Measurements from ENCODE around the gene CACNB4. TPM values are rescaled to one million over a fixed set of nuclear protein-coding genes. Genes with fewer than 3 reads are reported as not detected.

CACNB4 gene
- total RNA-seq, 1 donor from 2014 or later, result 3.7 TPM

- no peak for DNase-seq (ENCODE audit: low spot score in 2 of 2)
- peaks cover 0 to 4% of the 10 kb centered on the region in 2 donors for H3K4me1 ChIP-seq
- no peaks in the 10 kb centered on the region for H3K9me3 ChIP-seq
- no peaks in the 10 kb centered on the region for H3K36me3 ChIP-seq
- H3K27ac ChIP-seq, result peak overlapping the region in 1 of 2 donors; percentile 14
- no peak for TF ChIP-seq CTCF (IDR thresholded peaks at IDR 0.05)
- no peak overlapping the region for H3K4me3 ChIP-seq
- H3K27me3 ChIP-seq, result no peaks in the 10 kb centered on the region
- intact Hi-C loops (cut with DNase I), result no loop called here
Measured at GRCh38 chr2:152075461-152076050, 23.3 kb downstream of the CACNB4 start.

GRCh38 chr2:152072011-152072410 lies 26.8 kb downstream of the CACNB4 start:
- H3K9me3 ChIP-seq, result no peaks in the 10 kb centered on the region
- intact Hi-C loops (cut with DNase I), result no loop called here
- no peaks in the 10 kb centered on the region for H3K27me3 ChIP-seq
- peaks cover 0 to 4% of the 10 kb centered on the region in 2 donors for H3K4me1 ChIP-seq
- H3K4me3 ChIP-seq, result no peak overlapping the region
- H3K27ac ChIP-seq, result no peak overlapping the region
- DNase-seq (ENCODE audit: low spot score in 2 of 2), result no peak
- no peaks in the 10 kb centered on the region for H3K36me3 ChIP-seq
- TF ChIP-seq CTCF (IDR thresholded peaks at IDR 0.05), result no peak

GRCh38 chr2:152071518-152071917 lies 27.3 kb downstream of the CACNB4 start:
- no peak for DNase-seq (ENCODE audit: low spot score in 2 of 2)
- no peaks in the 10 kb centered on the region for H3K36me3 ChIP-seq
- no peak overlapping the region for H3K27ac ChIP-seq
- no peak overlapping the region for H3K4me3 ChIP-seq
- H3K9me3 ChIP-seq, result no peaks in the 10 kb centered on the region
- H3K4me1 ChIP-seq, result peaks cover 0 to 4% of the 10 kb centered on the region in 2 donors
- intact Hi-C loops (cut with DNase I), result no loop called here
- H3K27me3 ChIP-seq, result no peaks in the 10 kb centered on the region
- no peak for TF ChIP-seq CTCF (IDR thresholded peaks at IDR 0.05)

- intact Hi-C loops (cut with DNase I), result no loop called here
- no peak for DNase-seq (ENCODE audit: low spot score in 2 of 2)
- H3K4me1 ChIP-seq, result peaks cover 0 to 4% of the 10 kb centered on the region in 2 donors
- no peaks in the 10 kb centered on the region for H3K27me3 ChIP-seq
- no peak overlapping the region for H3K4me3 ChIP-seq
- H3K36me3 ChIP-seq, result no peaks in the 10 kb centered on the region
- H3K9me3 ChIP-seq, result no peaks in the 10 kb centered on the region
- TF ChIP-seq CTCF (IDR thresholded peaks at IDR 0.05), result no peak
- H3K27ac ChIP-seq, result no peak overlapping the region
Measured at GRCh38 chr2:152071092-152071491, 27.8 kb downstream of the CACNB4 start.

- intact Hi-C loops (cut with DNase I), result no loop called here
- H3K27me3 ChIP-seq, result no peaks in the 10 kb centered on the region
- H3K27ac ChIP-seq, result no peak overlapping the region
- no peaks in the 10 kb centered on the region for H3K9me3 ChIP-seq
- no peak overlapping the region for H3K4me3 ChIP-seq
- H3K4me1 ChIP-seq, result no peaks in the 10 kb centered on the region
- DNase-seq (ENCODE audit: low spot score in 2 of 2), result no peak
- TF ChIP-seq CTCF (IDR thresholded peaks at IDR 0.05), result no peak
- no peaks in the 10 kb centered on the region for H3K36me3 ChIP-seq
Measured at GRCh38 chr2:152068226-152068625, 30.6 kb downstream of the CACNB4 start.

GRCh38 chr2:152067823-152068222 lies 31.0 kb downstream of the CACNB4 start:
- DNase-seq (ENCODE audit: low spot score in 2 of 2), result no peak
- no peak for TF ChIP-seq CTCF (IDR thresholded peaks at IDR 0.05)
- Histone ChIP-seq H3K27ac (no peak overlapping the region), H3K9me3 (no peaks in the 10 kb centered on the region), H3K4me1 (peaks cover 0 to under 1% of the 10 kb centered on the region in 2 donors), H3K4me3 (no peak overlapping the region), H3K36me3 (no peaks in the 10 kb centered on the region), H3K27me3 (no peaks in the 10 kb centered on the region)
- intact Hi-C loops (cut with DNase I), result no loop called here
